ENCODE measurements around the gene CCDC60.

CCDC60 gene

DNA sequence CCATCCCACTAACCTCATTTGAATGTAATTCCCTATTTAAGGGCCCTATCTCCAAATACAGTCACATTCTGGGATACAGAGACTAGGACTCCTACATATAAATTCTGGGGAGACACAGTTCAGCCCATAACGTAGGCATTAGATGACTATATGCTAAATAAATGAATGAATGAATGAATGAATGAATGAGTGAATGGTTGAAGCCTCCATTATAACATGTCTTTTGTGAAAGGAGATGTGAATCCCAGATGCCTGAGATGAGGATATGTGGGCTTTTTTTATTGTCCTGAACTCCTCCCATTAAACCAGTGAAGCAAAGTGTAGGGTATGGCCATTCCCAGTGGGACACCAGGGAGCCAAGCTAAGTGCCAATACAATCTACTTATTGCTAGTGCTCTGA is 238.6 kb downstream of the CCDC60 start:
- H4K20me1 ChIP-seq (ENCODE audit: control insufficient read depth, insufficient read depth, low read depth, low read length) = no peaks in the 10 kb centered on the region
- TF ChIP-seq EZH2phosphoT487 (IDR thresholded peaks at IDR 0.05; ENCODE audit: borderline replicate concordance, low read length) = no peak
- TF ChIP-seq, protein P1, sequence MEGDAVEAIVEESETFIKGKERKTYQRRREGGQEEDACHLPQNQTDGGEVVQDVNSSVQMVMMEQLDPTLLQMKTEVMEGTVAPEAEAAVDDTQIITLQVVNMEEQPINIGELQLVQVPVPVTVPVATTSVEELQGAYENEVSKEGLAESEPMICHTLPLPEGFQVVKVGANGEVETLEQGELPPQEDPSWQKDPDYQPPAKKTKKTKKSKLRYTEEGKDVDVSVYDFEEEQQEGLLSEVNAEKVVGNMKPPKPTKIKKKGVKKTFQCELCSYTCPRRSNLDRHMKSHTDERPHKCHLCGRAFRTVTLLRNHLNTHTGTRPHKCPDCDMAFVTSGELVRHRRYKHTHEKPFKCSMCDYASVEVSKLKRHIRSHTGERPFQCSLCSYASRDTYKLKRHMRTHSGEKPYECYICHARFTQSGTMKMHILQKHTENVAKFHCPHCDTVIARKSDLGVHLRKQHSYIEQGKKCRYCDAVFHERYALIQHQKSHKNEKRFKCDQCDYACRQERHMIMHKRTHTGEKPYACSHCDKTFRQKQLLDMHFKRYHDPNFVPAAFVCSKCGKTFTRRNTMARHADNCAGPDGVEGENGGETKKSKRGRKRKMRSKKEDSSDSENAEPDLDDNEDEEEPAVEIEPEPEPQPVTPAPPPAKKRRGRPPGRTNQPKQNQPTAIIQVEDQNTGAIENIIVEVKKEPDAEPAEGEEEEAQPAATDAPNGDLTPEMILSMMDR (IDR thresholded peaks at IDR 0.05; ENCODE audit: low read depth, low read length, poor library complexity, severe bottlenecking) = no peak
- no peaks in the 10 kb centered on the region for H3K9me2 ChIP-seq (replicated peaks; ENCODE audit: control insufficient read depth, low read length)
- peaks cover 28% of the 10 kb centered on the region for H3K4me1 ChIP-seq (ENCODE audit: control insufficient read depth, low read length)
- H3K79me2 ChIP-seq (ENCODE audit: control insufficient read depth, low read length) = no peaks in the 10 kb centered on the region
- H3K36me3 ChIP-seq (ENCODE audit: control insufficient read depth, low read length) = 0 out of 2 replicates have a peak, but pooled peaks cover 2% of the 10 kb centered on the region
- H3K27me3 ChIP-seq (ENCODE audit: control insufficient read depth, low read length) = no peaks in the 10 kb centered on the region
- no peak overlapping the region for H3K4me3 ChIP-seq (ENCODE audit: low read length)
- no peak overlapping the region for H3K27ac ChIP-seq (ENCODE audit: low read depth, low read length)
- no peaks in the 10 kb centered on the region; the same call in 1 of the 2 replicates for H3K9me3 ChIP-seq (ENCODE audit: control insufficient read depth, insufficient read depth, low read length)
- H3F3A ChIP-seq (ENCODE audit: control insufficient read depth, insufficient read depth) = no peaks in the 10 kb centered on the region
- H3K4me2 ChIP-seq (ENCODE audit: low read length) = no peak overlapping the region

DNA sequence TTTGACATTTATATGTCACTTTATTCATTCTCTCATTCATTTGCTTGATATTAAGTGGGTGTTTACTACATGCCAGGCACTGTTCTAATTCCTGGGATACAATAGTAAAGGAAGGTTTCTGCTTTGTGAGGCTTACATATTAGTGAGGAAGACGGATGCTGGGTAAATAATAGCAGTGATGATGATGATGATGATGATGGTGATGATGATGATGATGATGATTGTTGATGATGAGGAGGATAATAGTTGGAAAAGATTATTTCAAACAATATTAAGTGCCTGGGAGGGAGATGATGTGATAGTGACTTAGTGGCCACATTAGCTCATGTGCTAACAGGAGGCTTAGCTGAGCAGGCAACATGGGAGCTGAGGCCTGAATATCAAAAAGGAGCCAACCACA is 239.7 kb downstream of the CCDC60 start:
- Histone ChIP-seq H3K79me2 (ENCODE audit: control insufficient read depth, low read length) (no peaks in the 10 kb centered on the region), H3K36me3 (ENCODE audit: control insufficient read depth, low read length) (0 out of 2 replicates have a peak, but pooled peaks cover 2% of the 10 kb centered on the region), H3K9me2 (replicated peaks; ENCODE audit: control insufficient read depth, low read length) (no peaks in the 10 kb centered on the region), H3F3A (ENCODE audit: control insufficient read depth, insufficient read depth) (peaks cover 1% of the 10 kb centered on the region; the same call in 1 of the 2 replicates), H3K4me3 (ENCODE audit: low read length) (no peak overlapping the region), H3K9me3 (ENCODE audit: control insufficient read depth, insufficient read depth, low read length) (no peaks in the 10 kb centered on the region; the same call in 1 of the 2 replicates), H3K27me3 (ENCODE audit: control insufficient read depth, low read length) (no peaks in the 10 kb centered on the region), H3K27ac (ENCODE audit: low read depth, low read length) (no peak overlapping the region), H3K4me2 (ENCODE audit: low read length) (no peak overlapping the region), H4K20me1 (ENCODE audit: control insufficient read depth, insufficient read depth, low read depth, low read length) (no peaks in the 10 kb centered on the region), H3K4me1 (ENCODE audit: control insufficient read depth, low read length) (peaks cover 40% of the 10 kb centered on the region)
- TF ChIP-seq, protein P1 (IDR thresholded peaks at IDR 0.05; ENCODE audit: low read depth, low read length, poor library complexity, severe bottlenecking) = no peak
- no peak for TF ChIP-seq EZH2phosphoT487 (IDR thresholded peaks at IDR 0.05; ENCODE audit: borderline replicate concordance, low read length)

DNA sequence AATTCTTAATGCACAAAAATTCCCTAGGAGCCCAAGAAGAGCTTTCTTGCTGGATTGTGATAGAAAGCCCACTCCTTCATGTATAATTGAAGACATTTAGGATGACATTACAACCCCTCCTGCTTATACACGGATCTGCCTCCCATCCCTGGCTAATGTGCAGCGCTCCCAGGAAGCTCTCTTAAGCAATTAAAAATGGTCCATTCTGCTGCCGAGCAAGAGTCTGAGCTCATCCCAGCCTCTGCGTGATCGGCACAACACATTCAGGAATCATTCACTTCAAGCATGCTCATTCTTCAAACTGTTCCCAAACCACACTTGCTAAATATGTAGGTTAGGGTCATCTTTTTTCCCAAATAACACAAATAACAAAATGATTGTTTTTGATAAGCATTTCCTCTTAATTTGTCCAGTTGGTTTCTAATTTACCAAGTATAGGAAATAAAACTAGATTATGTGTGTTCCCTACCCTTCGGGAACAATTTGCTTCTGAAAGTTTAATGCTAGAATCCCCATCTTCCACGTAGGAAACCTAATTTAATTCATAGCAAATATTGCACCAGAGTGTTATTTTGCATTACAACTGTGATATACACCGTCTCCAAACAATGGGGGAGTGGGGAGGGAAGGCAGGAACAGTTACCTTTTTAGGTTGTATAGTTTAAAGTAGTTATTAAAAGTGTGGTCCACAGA is 241.7 kb downstream of the CCDC60 start:
- Histone ChIP-seq H3K79me2 (ENCODE audit: control insufficient read depth, low read length) (no peaks in the 10 kb centered on the region), H3K27me3 (ENCODE audit: control insufficient read depth, low read length) (no peaks in the 10 kb centered on the region), H3K9me2 (replicated peaks; ENCODE audit: control insufficient read depth, low read length) (no peaks in the 10 kb centered on the region), H3K4me1 (ENCODE audit: control insufficient read depth, low read length) (peaks cover 58% of the 10 kb centered on the region), H3K27ac (ENCODE audit: low read depth, low read length) (no peak overlapping the region), H3K4me2 (ENCODE audit: low read length) (no peak overlapping the region), H3K9me3 (ENCODE audit: control insufficient read depth, insufficient read depth, low read length) (no peaks in the 10 kb centered on the region; the same call in 1 of the 2 replicates), H4K20me1 (ENCODE audit: control insufficient read depth, insufficient read depth, low read depth, low read length) (no peaks in the 10 kb centered on the region), H3K36me3 (ENCODE audit: control insufficient read depth, low read length) (0 out of 2 replicates have a peak, but pooled peaks cover 2% of the 10 kb centered on the region), H3K4me3 (ENCODE audit: low read length) (no peak overlapping the region), H3F3A (ENCODE audit: control insufficient read depth, insufficient read depth) (peaks cover 11% of the 10 kb centered on the region; the same call in 1 of the 2 replicates)
- TF ChIP-seq EZH2phosphoT487 (IDR thresholded peaks at IDR 0.05; ENCODE audit: borderline replicate concordance, low read length) = no peak
- TF ChIP-seq, protein P1 (IDR thresholded peaks at IDR 0.05; ENCODE audit: low read depth, low read length, poor library complexity, severe bottlenecking) = no peak

Measured in DOHH2 (cell line).